OCI-LY3 (cell line): ENCODE data around the gene EYA4.

ENCODE experiments used
- CTCF ChIP-seq: fragments of 200-600, 300-600 bp; sonication (generic); IDR thresholded peaks from 2 replicates; pipeline ENCODE4 v1.5.1; 2014; ENCODE audit warnings: antibody characterized with exemption, low read length, low read depth
- EZH2phosphoT487 ChIP-seq: fragments of 200-600 bp; shearing (Covaris generic); IDR thresholded peaks from 2 replicates; pipeline ENCODE4 v1.6.1; 2018; ENCODE audit warnings: antibody characterized with exemption, mixed run types, low read depth

- no peak for TF ChIP-seq CTCF
- no peak for TF ChIP-seq EZH2phosphoT487
These were observed 136.1 kb downstream of the EYA4 start for GRCh38 chr6:133377219-133377618.
